ACC112 (cell line): ENCODE measurements around the gene TFAP2A.

Source experiments
- H2AFZ ChIP-seq: fragments of 200-600 bp; sonication (generic); one replicate; pipeline ENCODE4 v1.6.0; 2017; ENCODE audit warnings: antibody characterized with exemption, low read length; ENCODE audit not compliant: unreplicated experiment
- H3K27ac ChIP-seq: fragments of 200-600 bp; sonication (generic); 2 replicates; pipeline ENCODE4 v1.5.1; 2014; ENCODE audit warnings: low read depth, mild to moderate bottlenecking, antibody characterized with exemption, low read length, moderate library complexity
- H3K27me3 ChIP-seq: fragments of 200-600 bp; sonication (generic); 2 replicates; pipeline ENCODE4 v1.6.1; 2014; ENCODE audit warnings: mild to moderate bottlenecking, antibody characterized with exemption, low read length, moderate library complexity, mixed read lengths; ENCODE audit not compliant: insufficient read depth
- H3K36me3 ChIP-seq: fragments of 200-600 bp; sonication (generic); 2 replicates; pipeline ENCODE4 v1.6.1; 2016; ENCODE audit warnings: mild to moderate bottlenecking, antibody characterized with exemption, low read length, moderate library complexity, mixed read lengths; ENCODE audit not compliant: insufficient read depth
- H3K4me1 ChIP-seq: fragments of 200-600 bp; sonication (generic); one replicate; pipeline ENCODE4 v1.6.1; 2016; ENCODE audit warnings: low read length, mixed read lengths; ENCODE audit not compliant: insufficient read depth, unreplicated experiment, control insufficient read depth
- H3K4me3 ChIP-seq: fragments of 200-600 bp; sonication (generic); 2 replicates; pipeline ENCODE4 v1.5.1; 2014; ENCODE audit warnings: mild to moderate bottlenecking, low read depth, low read length
- H3K79me2 ChIP-seq: fragments of 200-600 bp; sonication (generic); one replicate; pipeline ENCODE4 v1.6.0; 2016; ENCODE audit warnings: low read length; ENCODE audit not compliant: control insufficient read depth, unreplicated experiment, insufficient read depth

Gene TFAP2A

GRCh38 chr6:10448096-10448495 is 33.2 kb upstream of the TFAP2A start:
- no peak overlapping the region for H2AFZ ChIP-seq
- no peaks in the 10 kb centered on the region for H3K27me3 ChIP-seq
- H3K4me3 ChIP-seq = no peak overlapping the region
- H3K79me2 ChIP-seq = no peaks in the 10 kb centered on the region
- no peak overlapping the region for H3K27ac ChIP-seq
- no peaks in the 10 kb centered on the region for H3K36me3 ChIP-seq
- H3K4me1 ChIP-seq = peaks cover 28% of the 10 kb centered on the region

GRCh38 chr6:10446548-10446947 is 31.7 kb upstream of the TFAP2A start:
- Histone ChIP-seq H3K79me2 (no peaks in the 10 kb centered on the region), H2AFZ (no peak overlapping the region), H3K27me3 (no peaks in the 10 kb centered on the region), H3K36me3 (no peaks in the 10 kb centered on the region), H3K27ac (no peak overlapping the region), H3K4me3 (no peak overlapping the region), H3K4me1 (peaks cover 18% of the 10 kb centered on the region)

- H3K36me3 ChIP-seq = no peaks in the 10 kb centered on the region
- H3K79me2 ChIP-seq = no peaks in the 10 kb centered on the region
- H3K4me3 ChIP-seq = no peak overlapping the region
- H3K27me3 ChIP-seq = no peaks in the 10 kb centered on the region
- H3K4me1 ChIP-seq = peaks cover 11% of the 10 kb centered on the region
- no peak overlapping the region for H2AFZ ChIP-seq
- H3K27ac ChIP-seq = peak overlapping the region; percentile 81
Measured at GRCh38 chr6:10441655-10442009, 26.8 kb upstream of the TFAP2A start.

- Histone ChIP-seq H3K4me1 (peaks cover 11% of the 10 kb centered on the region), H3K36me3 (no peaks in the 10 kb centered on the region), H3K27me3 (no peaks in the 10 kb centered on the region), H2AFZ (no peak overlapping the region), H3K79me2 (no peaks in the 10 kb centered on the region), H3K27ac (peak overlapping the region; percentile 81), H3K4me3 (no peak overlapping the region)
Measured at GRCh38 chr6:10441004-10441654, 26.3 kb upstream of the TFAP2A start.

- H3K4me1 ChIP-seq = peaks cover 19% of the 10 kb centered on the region
- no peak overlapping the region for H2AFZ ChIP-seq
- no peaks in the 10 kb centered on the region for H3K27me3 ChIP-seq
- no peak overlapping the region for H3K27ac ChIP-seq
- H3K79me2 ChIP-seq = no peaks in the 10 kb centered on the region
- H3K4me3 ChIP-seq = no peak overlapping the region
- no peaks in the 10 kb centered on the region for H3K36me3 ChIP-seq
Measured at GRCh38 chr6:10437891-10438290, 23.0 kb upstream of the TFAP2A start.

- H3K79me2 ChIP-seq = no peaks in the 10 kb centered on the region
- no peak overlapping the region for H3K27ac ChIP-seq
- H3K4me1 ChIP-seq = peaks cover 9% of the 10 kb centered on the region
- H3K27me3 ChIP-seq = no peaks in the 10 kb centered on the region
- H2AFZ ChIP-seq = peak overlapping the region; percentile 36
- H3K36me3 ChIP-seq = no peaks in the 10 kb centered on the region
- no peak overlapping the region for H3K4me3 ChIP-seq
Measured at GRCh38 chr6:10434235-10434634, 19.4 kb upstream of the TFAP2A start.

- Histone ChIP-seq H3K4me3 (no peak overlapping the region), H3K4me1 (peaks cover 9% of the 10 kb centered on the region), H3K27me3 (no peaks in the 10 kb centered on the region), H2AFZ (no peak overlapping the region), H3K36me3 (no peaks in the 10 kb centered on the region), H3K27ac (no peak overlapping the region), H3K79me2 (no peaks in the 10 kb centered on the region)
Measured at GRCh38 chr6:10433322-10433721, 18.4 kb upstream of the TFAP2A start.

GRCh38 chr6:10431423-10432164 is 16.7 kb upstream of the TFAP2A start:
- Histone ChIP-seq H3K27me3 (no peaks in the 10 kb centered on the region), H3K4me1 (peaks cover 11% of the 10 kb centered on the region), H2AFZ (no peak overlapping the region)

GRCh38 chr6:10429638-10430427 is 15.0 kb upstream of the TFAP2A start:
- Histone ChIP-seq H3K4me1 (peaks cover 12% of the 10 kb centered on the region), H3K4me3 (peak overlapping the region; percentile 34), H2AFZ (peak overlapping the region; percentile 66), H3K36me3 (no peaks in the 10 kb centered on the region), H3K27ac (no peak overlapping the region), H3K79me2 (no peaks in the 10 kb centered on the region), H3K27me3 (peaks cover 12% of the 10 kb centered on the region)

More at GRCh38 chr6:10431423-10432164, 16.7 kb upstream of the TFAP2A start:
- Histone ChIP-seq H3K36me3 (no peaks in the 10 kb centered on the region), H3K4me3 (no peak overlapping the region), H3K27ac (no peak overlapping the region), H3K79me2 (no peaks in the 10 kb centered on the region)

GRCh38 chr6:10426781-10427279 is 12.0 kb upstream of the TFAP2A start:
- H3K27me3 ChIP-seq = peaks cover 42% of the 10 kb centered on the region
- H2AFZ ChIP-seq = peak overlapping the region; percentile 94
- H3K27ac ChIP-seq = no peak overlapping the region
- no peaks in the 10 kb centered on the region for H3K36me3 ChIP-seq
- H3K4me1 ChIP-seq = peaks cover 5% of the 10 kb centered on the region
- H3K79me2 ChIP-seq = no peaks in the 10 kb centered on the region
- peak overlapping the region; percentile 83 for H3K4me3 ChIP-seq
